Mononuclear cell (primary cell): Measurements from ENCODE around the gene HMOX1. TPM values are rescaled to one million over a fixed set of nuclear protein-coding genes. Genes with fewer than 3 reads are reported as not detected.
A peak's percentile ranks its signal among the peaks of the same experiment; 100 is the strongest.
"Not testable (repeated sequence)": the region's sequence is repeated elsewhere in the genome, so short reads cannot be mapped to it uniquely, and the experiment has no call there.

ENCODE experiments used
- H3K27me3 ChIP-seq: 2 replicates; pipeline ENCODE4 v1.6.0; 2011; ENCODE audit warnings: low read length, control low read depth; ENCODE audit not compliant: insufficient read depth
- H3K4me1 ChIP-seq: 2 replicates; pipeline ENCODE4 v1.5.1; 2011; ENCODE audit warnings: mild to moderate bottlenecking, low read length, control low read depth; ENCODE audit not compliant: insufficient read depth
- H3K4me3 ChIP-seq: 2 replicates; pipeline ENCODE4 v1.5.1; 2011; ENCODE audit warnings: mild to moderate bottlenecking, low read length, moderate library complexity
- H3K9me3 ChIP-seq: 2 replicates; pipeline ENCODE4 v1.5.1; 2011; ENCODE audit warnings: low read depth, mild to moderate bottlenecking, control low read depth, low read length
- total RNA-seq: library from RNA; depleted of rRNA; stranded (reverse); fragments of >200 nt; gene quantifications from one replicate; pipeline ENCODE4 v1.2.3, GENCODE V29; 2012

HMOX1 gene
- total RNA-seq, 1 donor, result 46.6 TPM

DNA sequence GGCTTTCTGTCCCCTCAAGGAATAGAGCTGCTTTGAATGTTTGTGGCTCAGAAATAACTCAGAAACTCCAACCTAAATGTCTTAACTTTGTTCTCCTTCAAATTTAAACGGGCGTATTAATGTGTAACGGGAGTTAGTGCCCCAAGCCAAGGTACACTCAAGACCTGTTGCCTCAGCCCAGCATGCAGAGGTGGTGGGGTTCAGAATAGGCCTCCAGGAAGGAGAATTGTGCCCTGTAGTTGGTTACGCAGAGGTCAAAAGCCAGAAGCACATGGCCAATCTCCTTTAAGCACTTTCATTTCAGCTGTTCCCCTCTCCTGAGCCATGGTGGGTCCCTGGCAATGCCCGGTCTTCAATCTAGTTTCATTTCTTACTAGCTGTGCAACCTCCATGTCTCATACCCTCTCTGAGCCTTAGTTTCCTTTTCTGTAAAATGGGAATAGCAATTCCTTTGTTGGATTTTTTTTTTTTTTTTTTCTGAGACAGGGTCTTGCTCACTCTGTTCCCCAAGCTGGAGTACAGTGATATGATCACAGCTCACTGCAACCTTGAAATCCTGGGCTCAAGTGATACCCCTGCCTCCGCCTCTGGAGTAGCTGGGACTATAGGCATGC, 4.2 kb downstream of the HMOX1 start:
- no peak overlapping the region for H3K4me3 ChIP-seq
- H3K4me1 ChIP-seq, result peaks cover 43% of the 10 kb centered on the region
- H3K9me3 ChIP-seq, result no peaks in the 10 kb centered on the region
- peaks cover 3% of the 10 kb centered on the region for H3K27me3 ChIP-seq

DNA sequence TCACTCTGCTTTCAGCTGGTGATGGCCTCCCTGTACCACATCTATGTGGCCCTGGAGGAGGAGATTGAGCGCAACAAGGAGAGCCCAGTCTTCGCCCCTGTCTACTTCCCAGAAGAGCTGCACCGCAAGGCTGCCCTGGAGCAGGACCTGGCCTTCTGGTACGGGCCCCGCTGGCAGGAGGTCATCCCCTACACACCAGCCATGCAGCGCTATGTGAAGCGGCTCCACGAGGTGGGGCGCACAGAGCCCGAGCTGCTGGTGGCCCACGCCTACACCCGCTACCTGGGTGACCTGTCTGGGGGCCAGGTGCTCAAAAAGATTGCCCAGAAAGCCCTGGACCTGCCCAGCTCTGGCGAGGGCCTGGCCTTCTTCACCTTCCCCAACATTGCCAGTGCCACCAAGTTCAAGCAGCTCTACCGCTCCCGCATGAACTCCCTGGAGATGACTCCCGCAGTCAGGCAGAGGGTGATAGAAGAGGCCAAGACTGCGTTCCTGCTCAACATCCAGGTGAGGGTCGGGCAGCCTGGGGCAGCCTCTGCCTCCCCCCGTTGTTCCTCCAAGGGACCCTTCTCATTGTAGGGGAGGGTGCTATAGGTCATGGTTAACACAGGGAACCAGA, 5.9 kb downstream of the HMOX1 start:
- Histone ChIP-seq H3K4me3 (no peak overlapping the region), H3K9me3 (no peaks in the 10 kb centered on the region), H3K4me1 (peaks cover 26% of the 10 kb centered on the region), H3K27me3 (peaks cover 3% of the 10 kb centered on the region)

DNA sequence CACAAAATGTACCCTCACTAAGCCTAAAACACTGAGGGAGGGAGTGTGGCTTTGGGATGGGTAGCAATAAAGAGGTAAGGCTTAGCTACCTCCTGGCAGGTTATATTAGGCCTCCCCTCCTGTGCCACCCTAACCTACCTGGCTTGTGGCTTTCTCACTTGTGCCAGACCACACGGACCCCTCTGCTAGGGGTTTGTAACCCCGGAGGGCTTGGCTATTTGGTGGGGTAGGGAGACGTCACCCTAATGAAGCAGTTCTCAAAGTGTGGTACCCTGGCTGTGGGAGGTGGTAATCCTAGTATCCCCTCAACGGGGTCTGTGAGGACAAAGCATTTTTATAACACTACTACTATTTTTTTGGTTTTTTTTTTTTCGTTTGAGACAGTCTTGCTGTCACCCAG, 10.0 kb downstream of the HMOX1 start:
- no peaks in the 10 kb centered on the region for H3K27me3 ChIP-seq
- no peaks in the 10 kb centered on the region for H3K9me3 ChIP-seq
- H3K4me1 ChIP-seq, result peaks cover 4% of the 10 kb centered on the region
- H3K4me3 ChIP-seq, result no peak overlapping the region

DNA sequence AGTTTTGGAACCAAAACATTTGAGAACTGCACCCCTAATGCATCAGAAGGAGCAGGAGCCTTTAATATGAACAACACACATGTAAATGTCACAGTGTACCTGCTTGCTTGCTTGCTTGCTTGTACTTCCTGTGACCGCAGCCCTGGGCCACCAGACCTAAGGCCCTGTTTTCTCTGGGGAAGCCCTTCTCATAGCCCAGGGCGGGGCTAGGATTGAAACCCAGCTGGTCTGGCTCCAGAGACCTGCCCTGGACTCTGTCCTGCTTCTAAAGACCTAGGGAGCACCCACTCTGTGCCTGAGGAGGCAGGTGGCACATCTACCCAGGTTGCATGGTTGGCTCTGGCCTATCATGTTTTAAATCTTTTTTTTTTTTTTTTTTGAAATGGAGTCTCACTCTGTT, 11.5 kb downstream of the HMOX1 start:
- no peaks in the 10 kb centered on the region for H3K9me3 ChIP-seq
- no peak overlapping the region for H3K4me3 ChIP-seq
- H3K4me1 ChIP-seq, result peaks cover 19% of the 10 kb centered on the region
- H3K27me3 ChIP-seq, result no peaks in the 10 kb centered on the region

DNA sequence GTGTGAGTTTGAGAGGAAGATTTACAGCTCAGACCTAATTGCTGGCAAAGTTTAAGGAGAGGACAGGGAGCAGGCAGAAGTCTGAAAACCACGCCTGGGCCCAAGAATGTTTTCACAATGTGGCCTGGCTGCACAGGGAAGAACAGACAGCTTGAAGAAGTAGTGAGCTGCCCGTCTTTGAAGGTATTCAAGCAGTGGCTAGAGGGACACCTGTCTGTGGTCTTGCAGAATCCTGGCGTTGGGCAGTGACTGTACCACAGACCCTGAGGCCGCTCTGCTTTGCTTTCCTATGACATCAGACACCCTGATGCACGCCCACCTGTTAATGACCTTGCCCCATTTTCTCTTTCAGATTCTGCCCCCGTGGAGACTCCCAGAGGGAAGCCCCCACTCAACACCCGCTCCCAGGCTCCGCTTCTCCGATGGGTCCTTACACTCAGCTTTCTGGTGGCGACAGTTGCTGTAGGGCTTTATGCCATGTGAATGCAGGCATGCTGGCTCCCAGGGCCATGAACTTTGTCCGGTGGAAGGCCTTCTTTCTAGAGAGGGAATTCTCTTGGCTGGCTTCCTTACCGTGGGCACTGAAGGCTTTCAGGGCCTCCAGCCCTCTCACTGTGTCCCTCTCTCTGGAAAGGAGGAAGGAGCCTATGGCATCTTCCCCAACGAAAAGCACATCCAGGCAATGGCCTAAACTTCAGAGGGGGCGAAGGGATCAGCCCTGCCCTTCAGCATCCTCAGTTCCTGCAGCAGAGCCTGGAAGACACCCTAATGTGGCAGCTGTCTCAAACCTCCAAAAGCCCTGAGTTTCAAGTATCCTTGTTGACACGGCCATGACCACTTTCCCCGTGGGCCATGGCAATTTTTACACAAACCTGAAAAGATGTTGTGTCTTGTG, 12.5 kb downstream of the HMOX1 start:
- Histone ChIP-seq H3K9me3 (no peaks in the 10 kb centered on the region), H3K4me3 (no peak overlapping the region), H3K27me3 (no peaks in the 10 kb centered on the region)

DNA sequence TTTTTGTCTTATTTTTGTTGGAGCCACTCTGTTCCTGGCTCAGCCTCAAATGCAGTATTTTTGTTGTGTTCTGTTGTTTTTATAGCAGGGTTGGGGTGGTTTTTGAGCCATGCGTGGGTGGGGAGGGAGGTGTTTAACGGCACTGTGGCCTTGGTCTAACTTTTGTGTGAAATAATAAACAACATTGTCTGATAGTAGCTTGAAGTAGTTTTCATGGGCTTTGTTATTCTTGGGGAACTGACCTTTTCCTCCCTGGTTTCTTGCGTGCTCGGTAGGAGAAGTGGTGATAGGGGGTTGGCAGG, 13.1 kb downstream of the HMOX1 start:
- Histone ChIP-seq H3K9me3 (no peaks in the 10 kb centered on the region), H3K27me3 (no peaks in the 10 kb centered on the region), H3K4me3 (no peak overlapping the region), H3K4me1 (peaks cover 25% of the 10 kb centered on the region)

More for the DNA sequence above, 12.5 kb downstream of the HMOX1 start:
- H3K4me1 ChIP-seq, result peaks cover 25% of the 10 kb centered on the region

DNA sequence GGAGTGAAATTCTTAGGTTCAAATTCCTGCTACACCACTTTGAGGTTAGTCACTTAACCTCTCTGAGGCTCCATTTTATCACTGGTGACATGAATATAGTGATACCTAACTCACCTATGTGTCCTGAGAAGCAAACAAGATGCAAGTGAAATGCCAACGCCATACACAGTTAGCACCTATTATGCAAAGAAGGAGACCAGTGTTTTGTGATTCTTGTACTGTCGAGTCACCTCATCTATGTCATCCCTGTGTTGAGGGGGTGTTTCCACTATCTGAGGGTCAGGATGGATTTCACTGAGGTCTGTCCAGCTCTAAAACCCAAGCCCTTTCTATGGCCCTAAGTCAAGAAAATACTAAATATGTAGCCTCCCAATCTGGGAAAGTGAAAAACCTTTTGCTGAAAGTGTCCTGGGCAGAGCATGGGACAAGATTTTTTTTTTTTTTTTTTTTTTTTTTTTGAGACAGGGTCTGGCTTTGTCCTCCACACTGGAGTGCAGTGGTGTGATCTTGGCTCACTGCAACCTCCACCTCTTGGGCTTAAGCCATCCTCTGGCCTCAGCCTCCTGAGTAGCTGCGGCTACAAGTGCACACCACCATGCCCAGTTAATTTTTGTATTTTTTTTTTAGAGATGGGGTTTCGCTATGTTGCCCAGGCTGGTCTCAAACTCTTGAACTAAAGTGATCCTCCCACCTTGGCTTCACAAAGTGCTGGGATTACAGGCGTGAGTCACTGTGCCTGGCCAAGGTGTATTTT, 14.1 kb downstream of the HMOX1 start:
- Histone ChIP-seq H3K4me3 (no peak overlapping the region), H3K4me1 (peaks cover 32% of the 10 kb centered on the region)

DNA sequence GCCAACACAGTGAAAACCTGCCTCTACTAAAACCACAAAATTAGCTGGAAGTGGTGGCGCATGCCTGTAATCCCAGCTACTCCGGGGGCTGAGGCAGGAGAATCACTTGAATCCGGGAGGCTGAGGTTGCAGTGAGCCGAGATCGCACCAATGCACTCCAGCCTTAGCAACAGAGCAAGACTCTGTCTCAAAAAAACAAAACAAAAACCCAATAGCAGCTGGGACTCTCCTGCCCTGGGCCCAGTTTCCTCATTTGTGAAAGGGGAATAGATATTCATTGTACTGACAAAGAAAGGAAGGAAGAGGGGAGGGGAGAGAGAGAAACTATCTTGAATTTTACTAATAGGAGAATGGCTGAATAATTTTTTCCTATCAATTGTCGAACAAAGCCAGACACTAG, 15.7 kb downstream of the HMOX1 start:
- H3K9me3 ChIP-seq, H3K27me3 ChIP-seq, H3K4me3 ChIP-seq: not testable (repeated sequence)
- peaks cover 46% of the 10 kb centered on the region for H3K4me1 ChIP-seq

More for the DNA sequence above, 14.1 kb downstream of the HMOX1 start:
- no peaks in the 10 kb centered on the region for H3K9me3 ChIP-seq
- H3K27me3 ChIP-seq, result no peaks in the 10 kb centered on the region

DNA sequence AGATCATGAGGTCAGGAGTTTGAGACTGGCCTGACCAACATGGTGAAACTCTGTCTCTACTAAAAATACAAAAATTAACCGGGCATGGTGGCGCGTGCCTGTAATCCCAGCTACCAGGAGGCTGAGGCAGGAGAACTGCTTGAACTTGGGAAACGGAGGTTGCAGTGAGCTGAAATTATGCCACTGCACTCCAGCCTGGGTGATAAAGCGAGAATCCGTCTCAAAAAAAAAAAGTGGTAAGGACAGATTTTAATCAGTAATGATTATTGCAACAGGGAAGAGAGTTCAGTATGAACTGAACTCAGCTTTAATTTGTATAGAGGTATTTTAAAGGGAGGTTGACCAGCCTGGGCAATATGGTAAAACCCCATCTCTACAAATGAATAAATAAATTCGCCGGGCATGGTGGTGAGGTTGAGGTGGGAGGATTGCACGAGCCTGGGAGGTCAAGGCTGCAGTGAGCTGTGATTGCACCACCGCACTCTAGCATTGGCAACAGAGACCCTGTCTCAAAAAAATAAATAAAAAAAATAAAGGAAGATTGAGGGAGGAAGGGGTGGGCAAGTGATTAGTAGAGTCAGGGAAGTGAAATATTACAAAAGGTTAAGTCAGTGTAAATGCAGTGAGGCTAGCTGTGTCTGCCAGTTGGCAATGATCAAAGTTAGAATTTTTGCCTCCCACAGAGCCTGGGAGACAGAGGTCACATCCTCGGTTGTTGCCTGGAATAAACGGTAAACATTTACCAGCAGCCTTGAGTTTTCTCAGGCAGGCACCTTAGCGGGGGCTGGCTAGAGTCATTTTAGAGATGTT, 16.4 kb downstream of the HMOX1 start:
- no peak overlapping the region for H3K4me3 ChIP-seq
- H3K4me1 ChIP-seq, result peaks cover 51% of the 10 kb centered on the region
- H3K27me3 ChIP-seq, result no peaks in the 10 kb centered on the region
- H3K9me3 ChIP-seq, result no peaks in the 10 kb centered on the region

DNA sequence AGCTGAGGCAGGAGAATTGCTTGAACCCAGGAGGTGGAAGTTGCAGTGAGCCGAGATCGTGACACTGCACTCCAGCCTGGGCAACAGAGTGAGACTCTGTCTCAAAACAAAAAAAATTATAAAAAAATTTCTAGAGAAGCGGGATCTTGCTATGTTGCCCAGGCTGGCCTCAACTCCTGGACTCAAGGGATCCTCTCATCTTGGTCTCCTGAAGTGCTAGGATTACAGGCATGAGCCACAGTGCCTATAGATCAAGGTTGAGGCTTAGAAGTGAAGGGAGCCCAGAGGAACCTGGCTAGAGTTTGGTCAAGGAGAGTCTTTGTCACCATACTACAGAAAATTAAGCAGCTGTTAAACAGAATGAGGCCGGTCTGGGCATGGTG, 17.7 kb downstream of the HMOX1 start:
- Histone ChIP-seq H3K4me3 (no peak overlapping the region), H3K4me1 (peaks cover 59% of the 10 kb centered on the region), H3K27me3 (no peaks in the 10 kb centered on the region), H3K9me3 (no peaks in the 10 kb centered on the region)

DNA sequence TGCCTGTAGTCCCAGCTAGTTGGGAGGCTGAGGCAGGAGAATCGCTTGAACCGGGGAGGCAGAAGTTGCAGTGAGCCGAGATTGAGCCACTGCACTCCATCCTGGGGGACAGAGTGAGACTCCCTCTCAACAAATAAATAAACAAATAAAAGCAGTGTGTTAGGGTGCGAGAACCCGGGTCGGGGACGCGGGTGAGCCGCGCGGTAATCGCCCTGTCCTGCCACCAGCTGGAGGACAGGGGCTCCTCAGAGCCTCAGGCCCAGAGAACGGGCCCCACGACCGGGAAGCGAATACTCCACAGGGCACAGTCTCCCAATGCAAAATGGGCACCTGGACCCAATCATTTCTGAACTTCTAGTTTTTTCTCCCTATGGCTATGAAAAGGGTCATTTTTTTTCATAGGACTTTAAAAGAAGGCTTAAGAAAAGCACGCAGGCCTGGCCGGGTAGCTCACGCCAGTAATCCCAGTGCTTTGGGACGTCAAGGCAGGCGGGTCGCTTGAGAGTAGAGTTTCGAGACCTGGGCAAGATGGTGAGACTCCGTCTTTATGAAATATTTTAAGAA, 18.3 kb downstream of the HMOX1 start:
- Histone ChIP-seq H3K27me3 (no peaks in the 10 kb centered on the region), H3K4me1 (peaks cover 59% of the 10 kb centered on the region), H3K4me3 (peak overlapping the region; percentile 94), H3K9me3 (no peaks in the 10 kb centered on the region)

DNA sequence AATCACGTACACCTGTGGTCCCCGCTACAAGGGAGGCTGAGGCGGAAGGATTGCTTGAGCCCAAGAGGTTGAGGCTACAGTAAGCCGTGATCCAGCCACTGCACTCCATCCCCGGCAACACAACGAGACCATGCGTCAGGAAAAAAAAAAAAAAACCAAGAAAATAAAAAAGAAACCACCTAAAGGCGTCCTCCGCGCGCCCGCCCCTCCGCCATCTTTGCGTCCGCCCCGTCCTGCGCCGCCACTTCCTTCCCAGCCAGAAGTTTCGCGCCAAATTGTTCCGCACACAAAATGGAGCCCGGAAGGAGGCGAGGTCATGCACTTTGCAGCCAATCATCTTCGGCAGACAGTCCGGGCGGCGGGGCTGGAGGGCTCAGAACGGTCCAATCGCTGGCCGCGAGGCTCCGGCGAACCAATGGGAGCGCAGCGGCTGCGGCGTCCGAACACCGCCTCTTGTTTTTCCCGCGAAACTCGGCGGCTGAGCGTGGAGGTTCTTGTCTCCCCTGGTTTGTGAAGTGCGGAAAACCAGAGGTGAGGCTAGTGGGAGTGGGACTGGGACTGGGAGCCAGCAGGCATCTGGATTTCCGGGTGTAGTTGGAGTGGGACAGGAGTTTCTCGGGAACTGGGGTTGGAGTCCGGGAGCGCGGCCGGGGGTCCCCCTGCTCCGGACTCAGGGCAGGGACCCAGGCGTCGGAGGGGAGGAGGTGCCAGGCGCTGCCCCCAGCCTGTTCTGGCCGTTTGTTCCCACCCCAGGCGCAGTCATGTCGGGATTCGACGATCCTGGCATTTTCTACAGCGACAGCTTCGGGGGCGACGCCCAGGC, 19.0 kb downstream of the HMOX1 start, which contains the start of gene MCM5:
TSS of gene MCM5 (plus strand) at position 463 of the 823 bp plus-strand sequence. CDS start at position 762, 299 bp downstream.
- H3K4me1 ChIP-seq, result peaks cover 59% of the 10 kb centered on the region

DNA sequence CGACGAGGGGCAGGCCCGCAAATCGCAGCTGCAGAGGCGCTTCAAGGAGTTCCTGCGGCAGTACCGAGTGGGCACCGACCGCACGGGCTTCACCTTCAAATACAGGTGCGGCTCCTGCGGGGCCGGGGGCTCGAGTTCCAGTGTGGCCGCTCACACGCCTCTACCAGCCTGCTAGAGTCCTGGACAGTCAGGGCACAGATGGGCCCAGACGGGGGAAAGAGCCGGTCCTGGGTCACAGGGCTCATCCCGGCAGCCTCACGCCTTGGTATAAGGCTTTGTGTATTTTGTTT, 19.6 kb downstream of the HMOX1 start:
- H3K4me3 ChIP-seq, result peak overlapping the region; percentile 94
- no peaks in the 10 kb centered on the region for H3K9me3 ChIP-seq
- H3K27me3 ChIP-seq, result no peaks in the 10 kb centered on the region
- peaks cover 59% of the 10 kb centered on the region for H3K4me1 ChIP-seq

More for the DNA sequence above, 19.0 kb downstream of the HMOX1 start, which contains the start of gene MCM5:
- no peaks in the 10 kb centered on the region for H3K9me3 ChIP-seq
- H3K4me3 ChIP-seq, result peak within 1 kb of the TSS; percentile 94
- no peaks in the 10 kb centered on the region for H3K27me3 ChIP-seq
